GM18520 (cell line): ENCODE data around the gene MEOX2.

Source experiments
- ATAC-seq: cut with Tn5 transposase; IDR thresholded peaks from one replicate; pipeline ENCODE4 v1.9.1; 2021; ENCODE audit not compliant: unreplicated experiment

The MEOX2 gene

DNA sequence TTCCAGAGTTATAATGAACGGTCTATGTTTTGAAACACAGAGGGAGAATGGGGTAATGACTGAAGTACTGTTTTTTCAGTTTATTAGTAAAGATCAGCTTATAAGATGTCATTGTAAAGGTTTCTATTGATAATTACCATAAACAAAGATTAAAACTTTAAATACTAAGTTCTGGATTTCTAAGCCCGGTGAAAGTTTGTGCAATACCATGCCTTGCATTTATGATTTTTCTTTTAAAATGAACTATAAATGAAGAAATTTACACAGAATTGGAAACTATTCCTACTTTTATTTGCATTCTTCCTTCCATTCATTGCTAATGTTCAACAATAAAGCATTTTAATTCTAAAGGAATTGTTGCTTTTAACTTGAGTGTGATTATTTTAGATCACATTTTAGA, 4.9 kb downstream of the MEOX2 start:
- no peak for ATAC-seq

DNA sequence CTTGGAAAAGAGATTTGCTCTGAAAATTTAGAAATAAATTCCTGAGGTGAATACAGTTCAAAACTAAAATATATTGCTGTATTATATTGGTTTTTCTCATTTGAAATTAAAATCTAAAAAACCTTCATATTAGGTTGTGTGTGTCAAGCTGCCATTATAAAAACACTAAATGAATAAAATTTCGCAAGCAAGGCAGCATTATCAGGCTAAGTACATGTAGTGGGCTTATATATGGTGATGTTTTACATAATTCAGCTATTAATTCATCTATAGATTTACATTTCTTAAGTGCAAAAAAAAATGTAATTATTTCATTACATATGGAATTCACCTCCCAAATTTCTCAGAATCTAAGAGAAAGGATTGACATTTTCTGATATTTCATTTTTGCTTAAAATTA, 5.3 kb downstream of the MEOX2 start:
- ATAC-seq = no peak

DNA sequence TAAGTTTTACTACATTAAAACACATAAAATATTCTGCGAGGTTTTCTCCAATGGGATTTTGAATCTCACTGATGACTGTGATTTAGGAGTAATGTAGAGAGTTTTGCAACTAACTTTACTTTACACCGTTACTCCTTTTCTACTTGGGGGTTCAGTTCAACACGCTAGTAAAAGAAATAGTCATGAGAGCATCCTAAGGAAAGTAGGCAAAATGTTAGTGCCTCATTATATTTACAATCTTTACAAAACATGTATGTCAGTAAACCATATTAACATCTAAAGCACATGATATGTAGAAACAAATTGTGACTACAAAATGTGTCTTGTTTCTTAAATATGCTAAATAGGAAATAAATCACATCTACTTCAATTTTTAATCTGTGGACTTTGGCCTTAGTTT, 6.0 kb downstream of the MEOX2 start:
- no peak for ATAC-seq

DNA sequence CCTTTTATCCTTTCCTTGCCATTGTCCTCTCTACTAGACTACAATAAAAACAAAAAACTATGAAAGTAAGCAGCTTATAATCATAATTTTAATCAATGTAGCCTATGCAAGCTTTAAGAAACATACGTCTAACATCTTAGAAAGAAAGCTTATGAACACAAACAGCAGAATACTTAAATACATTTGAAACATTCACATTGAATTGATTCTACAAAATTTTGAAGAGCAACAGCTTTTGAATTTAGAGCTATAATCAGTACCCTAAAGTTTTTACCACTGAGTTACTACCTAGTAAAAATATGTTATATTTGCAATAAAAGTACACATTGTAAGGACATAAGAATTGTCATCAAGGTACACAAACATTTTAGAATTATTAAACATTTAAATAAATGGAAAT, 7.2 kb downstream of the MEOX2 start:
- no peak for ATAC-seq

DNA sequence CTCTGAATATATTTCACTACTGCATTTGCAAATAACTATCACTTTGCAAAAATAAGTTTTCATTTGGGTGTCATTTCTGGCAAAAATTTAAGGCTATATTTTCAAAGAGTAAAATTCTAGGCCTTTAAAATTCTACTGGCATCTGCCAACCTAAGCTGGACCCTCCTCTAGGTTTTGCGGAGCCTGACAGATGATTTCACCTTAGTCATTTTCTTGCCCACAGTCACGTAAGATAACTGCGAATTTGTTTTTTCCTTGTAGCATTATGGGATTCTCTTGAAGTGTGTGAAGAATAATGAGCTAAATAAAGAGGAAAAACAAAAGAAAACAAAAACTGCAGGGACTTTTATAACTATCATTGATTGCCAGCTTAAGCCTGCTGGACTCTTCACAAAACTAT, 7.8 kb downstream of the MEOX2 start:
- no peak for ATAC-seq

DNA sequence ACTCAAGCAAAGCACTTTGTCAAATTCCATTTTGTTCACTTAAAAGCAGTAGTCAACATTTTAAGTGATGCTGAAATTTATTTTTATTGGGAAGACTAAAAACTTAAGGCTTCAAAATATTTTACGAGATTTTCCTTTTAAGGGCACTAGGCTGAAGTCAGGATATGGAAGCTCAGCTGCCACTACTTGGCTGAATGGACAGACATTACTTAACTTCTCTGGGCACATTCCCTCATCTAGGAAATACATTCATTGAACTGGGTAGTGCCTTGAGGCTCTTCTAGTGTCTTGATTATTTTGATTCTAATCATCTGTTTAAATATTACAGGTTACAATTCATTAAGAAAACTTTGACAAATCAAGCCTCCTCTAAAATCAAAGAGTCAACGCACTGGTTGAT, 11.1 kb downstream of the MEOX2 start:
- ATAC-seq = no peak

DNA sequence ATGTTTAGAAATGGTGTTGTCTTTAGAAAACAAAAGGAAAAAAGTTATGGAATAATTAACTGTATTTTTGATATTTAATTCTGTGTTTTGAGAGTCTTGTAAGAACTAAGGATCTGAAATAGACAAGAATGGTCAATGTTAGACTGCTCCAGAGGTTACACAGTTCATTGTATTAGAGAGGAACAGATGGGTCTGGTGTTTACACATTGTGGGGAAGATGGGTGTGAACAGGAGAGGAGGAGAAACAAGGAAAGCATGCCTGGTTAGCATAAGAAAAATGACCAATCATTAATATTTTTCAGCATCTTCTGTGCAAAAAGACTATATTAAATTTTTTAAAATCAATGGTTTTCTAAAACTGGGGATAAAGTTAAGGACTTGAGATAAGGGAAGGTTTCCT, 11.9 kb downstream of the MEOX2 start:
- ATAC-seq = no peak

DNA sequence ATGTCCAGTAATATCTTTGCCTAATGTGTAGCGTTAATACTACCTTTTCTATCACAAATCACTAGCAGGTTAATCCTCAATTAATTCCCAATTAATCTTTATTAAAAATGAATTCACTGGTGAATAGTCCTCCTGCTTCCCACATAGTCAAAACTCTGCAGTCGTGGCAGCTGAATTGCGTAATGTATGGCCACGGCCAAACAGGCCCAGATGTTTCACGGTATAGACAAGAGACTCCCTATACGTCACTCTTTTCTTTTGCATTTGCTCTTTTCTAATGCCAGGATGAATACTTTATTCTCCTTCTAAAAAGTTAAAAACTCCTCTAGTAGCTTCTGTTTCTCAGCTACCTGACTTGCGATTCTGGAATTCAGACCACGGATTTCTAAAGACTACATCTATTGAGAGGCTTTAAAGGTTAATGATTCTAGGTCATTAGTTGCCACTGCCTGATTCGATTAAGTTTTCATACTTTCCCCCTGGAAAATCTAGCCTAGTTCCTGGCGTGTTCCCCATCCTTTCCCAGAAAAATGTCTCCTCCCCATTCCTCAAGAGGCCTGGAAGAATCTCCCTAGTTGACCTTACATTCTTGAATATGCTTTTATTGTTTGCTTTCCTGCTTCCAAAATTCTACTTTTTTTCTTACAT, 16.9 kb downstream of the MEOX2 start:
- ATAC-seq = no peak

DNA sequence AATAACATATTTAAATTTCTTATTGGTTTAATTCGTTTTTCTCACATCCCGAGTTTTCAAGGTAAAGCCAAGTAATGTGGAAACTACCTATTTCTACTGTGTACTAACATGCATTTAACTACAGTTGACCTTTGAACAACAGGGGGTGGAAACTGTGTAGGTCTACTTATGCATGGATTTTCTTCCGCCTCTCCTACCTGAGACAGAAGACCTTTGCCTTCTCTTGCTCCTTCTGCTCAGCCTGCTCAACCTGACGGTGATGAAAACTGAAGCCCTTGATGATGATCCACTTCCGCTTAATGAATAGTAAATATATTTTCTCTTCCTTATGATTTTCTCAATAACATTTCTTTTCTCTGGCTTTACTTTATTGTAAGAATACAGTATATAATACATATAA, 18.5 kb downstream of the MEOX2 start:
- no peak for ATAC-seq

DNA sequence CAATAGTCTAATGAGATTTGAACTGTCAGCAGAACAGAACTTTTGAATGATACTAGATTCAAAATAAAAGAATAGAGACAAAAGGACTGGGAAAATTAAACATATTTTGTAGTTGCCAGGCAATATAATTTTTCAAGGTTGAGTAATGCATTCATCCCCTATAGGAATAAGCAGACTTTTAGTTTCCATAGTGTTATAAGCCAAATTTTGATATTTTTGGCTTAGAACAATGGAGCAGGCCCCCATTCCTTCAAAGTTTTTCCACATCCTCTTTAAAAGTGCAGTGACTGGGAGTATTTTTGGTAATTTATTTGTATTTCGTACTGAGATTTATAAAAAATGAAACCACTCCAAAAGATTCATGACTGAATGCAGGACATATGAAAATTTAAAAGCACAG, 24.0 kb downstream of the MEOX2 start:
- ATAC-seq = no peak

DNA sequence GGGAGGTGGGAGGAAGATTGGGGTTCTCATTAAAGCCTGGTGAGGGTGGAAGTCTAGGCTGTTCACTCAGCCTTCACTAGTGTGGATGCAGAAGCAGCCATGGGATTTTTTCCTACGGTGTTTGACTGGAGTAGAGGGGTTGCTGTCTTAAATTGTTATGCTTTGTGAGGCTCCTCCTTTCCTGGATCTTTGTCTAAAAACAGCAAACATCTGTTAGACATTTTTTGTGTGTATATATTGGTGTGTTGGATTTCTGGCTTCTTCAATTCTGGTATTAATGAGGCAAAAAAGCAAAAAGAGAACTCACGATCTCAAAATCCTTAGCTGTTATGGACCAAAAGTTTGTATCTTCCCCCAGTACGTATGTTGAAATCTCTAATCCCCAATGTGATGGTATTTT, 28.2 kb downstream of the MEOX2 start:
- no peak for ATAC-seq

DNA sequence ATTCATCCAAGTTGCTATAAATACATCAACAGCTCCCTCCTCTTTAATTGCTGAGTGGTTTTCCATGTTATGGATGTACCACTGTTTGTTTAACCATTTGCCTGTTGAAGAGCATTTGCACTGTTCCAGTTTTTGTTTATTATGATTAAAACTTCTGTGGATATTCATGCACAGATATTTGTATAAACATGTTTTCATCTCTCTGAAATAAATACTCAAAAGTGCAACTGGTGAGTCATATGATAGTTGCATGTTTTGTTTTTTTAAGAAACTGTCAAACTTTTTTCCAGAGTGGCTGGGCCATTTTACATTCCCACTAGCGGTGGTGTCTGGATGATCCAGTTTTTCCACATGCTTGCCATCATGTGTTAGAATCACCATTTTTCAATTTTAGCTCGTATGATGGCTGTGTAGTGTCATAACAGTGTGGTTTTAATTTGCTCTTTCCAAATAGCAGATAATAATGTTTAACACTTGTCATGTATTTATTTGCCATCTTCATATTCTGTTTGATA, 33.6 kb downstream of the MEOX2 start:
- no peak for ATAC-seq

DNA sequence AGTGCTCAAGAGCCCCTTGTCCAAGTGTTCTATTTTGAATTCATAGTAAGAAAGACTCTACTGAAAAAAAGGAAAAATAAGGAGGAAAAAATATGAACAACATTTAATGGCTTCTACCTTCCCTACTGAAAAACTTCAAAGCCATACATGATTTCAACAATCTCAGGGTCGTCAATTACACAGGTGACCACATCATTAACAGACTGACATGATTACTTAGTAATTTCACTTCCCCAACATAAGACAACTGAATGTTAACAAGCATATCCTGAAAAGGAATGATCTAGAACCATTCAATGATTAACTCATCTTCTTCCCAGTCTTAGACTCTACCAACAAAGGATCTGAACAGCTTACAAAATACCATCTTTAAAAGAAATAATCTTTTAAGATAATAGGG, 34.8 kb downstream of the MEOX2 start:
- ATAC-seq = no peak

DNA sequence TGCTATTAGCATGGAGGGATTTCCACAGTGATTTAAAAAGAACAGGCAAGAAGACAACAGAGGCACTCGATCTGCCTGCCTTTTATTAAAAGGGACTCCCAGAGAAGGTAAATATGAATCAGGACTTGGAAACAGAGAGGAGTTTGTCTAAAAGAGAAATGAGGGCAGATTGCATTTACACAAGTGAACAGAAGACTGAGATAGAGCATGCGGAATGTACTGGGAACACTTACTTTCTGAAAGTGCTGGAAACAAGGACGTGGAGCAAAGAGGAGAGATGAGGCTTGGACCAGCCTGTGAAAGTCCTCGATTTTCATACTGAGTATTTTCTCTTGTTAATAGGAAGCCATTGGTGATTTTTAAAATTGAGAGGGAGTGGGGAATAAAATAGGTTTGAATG, 35.7 kb downstream of the MEOX2 start:
- ATAC-seq = no peak

DNA sequence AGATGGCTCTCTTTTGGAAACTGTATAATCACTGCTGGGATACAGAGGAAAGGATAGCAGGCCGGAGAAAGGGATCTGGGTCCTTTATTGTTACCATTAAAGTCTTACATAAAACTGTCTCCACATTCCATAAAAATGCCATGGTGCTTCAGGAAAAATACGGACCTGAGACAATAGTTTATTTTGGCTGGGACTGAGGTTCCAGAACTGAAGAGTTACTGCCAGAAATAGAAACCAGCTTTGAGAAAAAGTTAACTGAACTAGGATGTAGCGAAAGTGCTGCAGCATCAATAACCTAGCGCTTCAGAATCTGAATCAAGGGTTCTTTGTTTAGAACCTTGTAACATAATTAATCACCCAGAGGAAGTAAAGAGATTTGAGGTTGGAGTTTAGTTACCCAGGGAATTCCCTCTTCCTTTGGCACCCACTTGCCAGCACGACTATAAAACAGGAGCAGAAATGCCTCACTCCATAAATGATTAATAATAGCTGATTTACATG, 38.0 kb downstream of the MEOX2 start:
- ATAC-seq = no peak

DNA sequence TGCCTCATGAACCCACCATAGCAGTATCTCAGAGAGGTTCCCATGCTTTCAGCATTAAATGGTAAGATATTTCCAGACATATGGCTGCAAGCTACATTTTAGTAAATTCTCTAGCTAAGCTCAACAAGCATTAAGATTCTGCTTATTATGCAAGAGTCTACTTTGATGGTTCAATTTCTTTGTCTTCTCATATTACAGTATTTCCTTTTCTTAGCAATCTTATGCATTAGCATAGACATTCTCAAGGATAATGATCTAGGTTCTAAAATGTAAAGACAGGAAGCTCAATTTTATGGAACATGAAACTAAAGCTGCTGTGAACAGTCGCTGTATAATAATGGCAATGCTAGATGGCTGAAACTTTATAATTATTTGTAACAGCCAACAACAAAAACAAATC, 39.2 kb downstream of the MEOX2 start:
- no peak for ATAC-seq

DNA sequence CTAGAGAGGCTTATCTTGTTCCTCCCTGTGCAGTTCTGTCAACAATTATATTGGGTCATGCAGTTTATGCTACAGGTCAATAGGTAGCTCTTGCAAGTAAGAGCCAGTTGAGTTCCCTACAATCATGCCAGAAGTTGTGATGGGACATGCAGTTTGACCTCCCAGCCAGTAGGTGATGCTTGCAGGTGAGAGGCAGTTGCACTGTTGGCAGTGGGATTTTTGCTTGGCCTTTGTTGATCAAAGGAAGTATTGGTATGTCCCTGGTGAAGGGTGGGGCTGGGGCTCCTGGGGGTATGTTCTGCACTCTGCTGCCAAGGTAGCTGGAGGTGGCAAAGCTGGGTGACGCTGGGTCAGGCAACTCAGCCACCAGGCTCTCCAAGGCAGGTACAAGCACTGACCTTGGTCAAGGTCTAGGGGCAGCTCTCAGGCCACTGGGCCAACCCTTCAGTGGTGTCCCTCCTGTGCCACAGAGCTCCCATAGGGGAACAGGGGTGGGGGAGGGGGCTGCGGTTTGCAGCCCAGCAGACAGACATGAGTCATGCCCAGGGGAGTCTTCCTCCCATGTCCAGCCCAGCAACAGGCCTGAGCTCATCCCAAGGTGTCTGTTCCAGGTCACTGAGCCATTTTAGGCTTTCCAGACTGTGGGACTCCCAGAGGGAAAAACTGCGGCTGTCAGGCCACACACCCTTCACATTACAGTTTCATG, 43.3 kb downstream of the MEOX2 start:
- ATAC-seq = no peak

DNA sequence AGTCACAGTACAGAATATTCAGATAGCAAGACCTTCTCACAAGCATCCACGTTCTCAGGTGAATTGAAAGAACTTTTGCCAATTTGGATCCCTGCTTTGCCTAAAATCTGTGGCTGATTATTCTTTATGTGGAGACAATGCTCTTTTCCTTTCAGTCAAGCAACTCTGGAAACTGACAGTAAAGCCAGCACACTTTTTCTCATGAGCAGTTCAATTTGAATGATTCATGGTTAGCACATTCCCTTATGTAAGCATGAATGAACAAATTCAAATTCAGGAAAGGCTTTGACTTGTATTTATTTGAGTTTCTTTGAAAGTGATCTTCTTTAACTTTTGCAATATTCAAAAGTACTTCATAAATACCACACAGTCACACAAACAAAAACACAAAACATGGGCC, 57.6 kb downstream of the MEOX2 start:
- no peak for ATAC-seq

DNA sequence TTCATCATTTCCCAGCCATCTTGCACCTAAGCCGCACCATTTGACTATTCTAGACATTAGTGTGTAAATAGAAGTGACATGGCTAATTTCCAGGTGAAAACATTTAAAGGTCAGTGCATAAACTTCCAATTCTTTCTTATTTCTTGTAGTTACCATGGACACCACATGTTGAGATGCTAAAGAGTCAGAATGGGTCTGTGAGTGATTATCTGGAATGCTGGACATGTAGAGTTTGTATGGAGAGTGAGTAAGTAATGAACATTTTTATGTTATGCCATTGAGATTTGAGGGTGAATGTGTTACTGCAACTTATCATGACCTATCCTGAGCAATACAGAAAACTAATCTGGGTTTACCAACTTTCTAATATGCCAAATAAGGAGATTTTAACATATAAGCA, 60.4 kb downstream of the MEOX2 start:
- no peak for ATAC-seq

DNA sequence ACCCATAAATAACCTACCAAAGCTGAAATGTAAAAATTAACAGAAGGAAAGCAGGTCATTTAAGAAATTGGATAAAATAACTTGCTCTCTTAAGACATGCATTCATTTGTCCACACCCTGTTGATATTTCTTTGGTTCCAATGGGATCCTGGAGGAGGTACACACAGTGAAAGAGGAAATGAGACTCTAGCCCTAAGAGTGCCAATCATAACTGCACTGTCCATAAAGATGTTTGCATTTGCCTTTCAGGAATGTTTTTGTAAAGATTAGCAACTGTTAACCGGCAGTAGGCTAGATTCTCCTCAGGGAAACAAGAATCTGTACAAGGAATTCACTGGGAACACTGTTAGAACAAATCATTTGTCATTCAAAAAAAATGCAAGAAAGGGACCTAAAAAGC, 61.0 kb downstream of the MEOX2 start:
- ATAC-seq = no peak

DNA sequence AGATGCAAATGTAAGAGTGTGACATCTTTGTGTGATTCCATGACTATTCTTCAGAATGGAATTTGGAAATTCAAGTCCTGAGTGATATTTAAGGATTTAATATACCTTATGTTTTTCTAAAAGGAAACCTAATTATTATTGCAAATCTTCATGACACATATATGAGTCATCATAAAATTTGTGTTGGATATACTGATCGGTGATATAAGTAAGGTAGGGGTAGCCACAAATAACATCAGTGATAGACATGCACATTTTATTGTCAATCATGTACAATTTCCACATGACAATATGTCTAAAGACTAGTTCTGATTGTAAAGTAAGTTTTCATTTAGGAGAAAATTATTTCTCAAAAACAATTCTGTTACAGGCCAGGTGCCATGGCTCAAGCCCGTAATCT, 65.0 kb downstream of the MEOX2 start:
- ATAC-seq = no peak

DNA sequence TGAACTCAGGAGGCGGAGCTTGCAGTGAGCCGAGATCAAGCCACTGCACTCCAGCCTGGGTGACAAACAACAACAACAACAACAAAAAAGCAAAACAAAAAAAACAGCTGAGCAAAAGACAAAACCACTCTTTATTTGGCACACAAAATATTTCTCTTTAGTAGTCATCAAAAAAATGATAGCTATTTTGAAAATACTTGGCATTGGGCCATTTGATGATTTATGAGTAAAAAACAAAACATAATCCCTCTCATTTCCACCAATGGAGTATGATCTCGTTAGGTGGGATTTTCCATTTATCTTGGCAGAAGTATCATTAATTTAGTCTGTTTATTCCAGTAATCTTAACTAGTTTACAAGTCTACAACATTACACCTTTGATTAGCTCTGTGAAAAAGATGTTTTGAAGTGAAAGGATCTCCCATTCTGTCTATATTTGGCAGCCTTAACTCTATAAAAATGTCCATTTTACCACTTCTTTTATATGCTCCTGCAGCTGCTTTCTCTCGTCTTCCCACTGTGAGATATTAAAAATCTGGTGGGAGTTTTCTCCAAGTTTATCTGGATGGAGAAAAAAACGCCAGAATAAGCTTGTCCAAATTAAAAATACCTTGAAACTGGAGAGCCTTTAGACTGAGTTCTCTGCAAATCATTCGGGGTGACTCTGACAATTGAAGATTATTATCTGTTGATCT, 65.8 kb downstream of the MEOX2 start:
- no peak for ATAC-seq
